DND-41 (cell line): ENCODE results near the gene G6PC2.

Source experiments
- ATAC-seq: fragments of 200-7000 bp; cut with Tn5 transposase; 3 replicates; pipeline ENCODE4 v1.9.1; 2021; ENCODE audit warnings: low read depth; ENCODE audit not compliant: insufficient read depth
- DNase-seq: peaks from one replicate; pipeline ENCODE4 v3.0.0-alpha.2; 2020
- H2AFZ ChIP-seq: 2 replicates; pipeline ENCODE4 v1.6.0; 2012; ENCODE audit warnings: low read depth, low read length
- H3K27ac ChIP-seq: 2 replicates; pipeline ENCODE4 v1.5.1; 2012; ENCODE audit warnings: low read length, inconsistent platforms
- H3K27me3 ChIP-seq: fragments of 200-600 bp; sonication (generic); 2 replicates; pipeline ENCODE4 v1.6.0; 2012; ENCODE audit warnings: low read length, mild to moderate bottlenecking, inconsistent platforms; ENCODE audit not compliant: insufficient read depth, poor library complexity
- H3K36me3 ChIP-seq: 2 replicates; pipeline ENCODE4 v1.5.1; 2012; ENCODE audit warnings: low read length, inconsistent platforms; ENCODE audit not compliant: insufficient read depth
- H3K4me1 ChIP-seq: 2 replicates; pipeline ENCODE4 v1.5.1; 2012; ENCODE audit warnings: mild to moderate bottlenecking, low read length; ENCODE audit not compliant: insufficient read depth
- H3K4me2 ChIP-seq: 2 replicates; pipeline ENCODE4 v1.6.0; 2012; ENCODE audit warnings: mild to moderate bottlenecking, moderate library complexity, low read length, inconsistent platforms; ENCODE audit not compliant: insufficient read depth
- H3K4me3 ChIP-seq, 2 experiments: fragments of 200-600 bp in 1 of 2; shearing (Covaris generic) in 1 of 2; 2 replicates each; pipeline ENCODE4 v1.5.1; 2012 to 2016; ENCODE audit warnings: inconsistent platforms in 2 of 2, low read length in 2 of 2, mild to moderate bottlenecking in 2 of 2, low read depth in 1 of 2, moderate library complexity in 1 of 2
- H3K79me2 ChIP-seq: 2 replicates; pipeline ENCODE4 v1.6.0; 2012; ENCODE audit warnings: low read length, inconsistent platforms; ENCODE audit not compliant: insufficient read depth
- H3K9ac ChIP-seq: 2 replicates; pipeline ENCODE4 v1.6.0; 2012; ENCODE audit warnings: low read depth, mild to moderate bottlenecking, inconsistent platforms, low read length, moderate library complexity
- H3K9me3 ChIP-seq: 2 replicates; pipeline ENCODE4 v1.5.1; 2012; ENCODE audit warnings: low read length, moderate library complexity, mild to moderate bottlenecking, inconsistent platforms; ENCODE audit not compliant: insufficient read depth, severe bottlenecking
- H4K20me1 ChIP-seq: 2 replicates; pipeline ENCODE4 v1.6.0; 2012; ENCODE audit warnings: low read length; ENCODE audit not compliant: insufficient read depth
- EZH2 ChIP-seq: IDR thresholded peaks from 3 replicates; pipeline ENCODE4 v1.6.1; 2012; ENCODE audit warnings: borderline replicate concordance, low read depth, mild to moderate bottlenecking, moderate library complexity, low read length, inconsistent platforms; ENCODE audit not compliant: severe bottlenecking
- TF ChIP-seq, protein P1 (sequence below): IDR thresholded peaks from 2 replicates; pipeline ENCODE4 v1.5.1; 2012; ENCODE audit warnings: borderline replicate concordance, low read length, moderate library complexity, mild to moderate bottlenecking; ENCODE audit not compliant: poor library complexity, severe bottlenecking; ENCODE audit errors: extremely low read depth

The G6PC2 gene

DNA sequence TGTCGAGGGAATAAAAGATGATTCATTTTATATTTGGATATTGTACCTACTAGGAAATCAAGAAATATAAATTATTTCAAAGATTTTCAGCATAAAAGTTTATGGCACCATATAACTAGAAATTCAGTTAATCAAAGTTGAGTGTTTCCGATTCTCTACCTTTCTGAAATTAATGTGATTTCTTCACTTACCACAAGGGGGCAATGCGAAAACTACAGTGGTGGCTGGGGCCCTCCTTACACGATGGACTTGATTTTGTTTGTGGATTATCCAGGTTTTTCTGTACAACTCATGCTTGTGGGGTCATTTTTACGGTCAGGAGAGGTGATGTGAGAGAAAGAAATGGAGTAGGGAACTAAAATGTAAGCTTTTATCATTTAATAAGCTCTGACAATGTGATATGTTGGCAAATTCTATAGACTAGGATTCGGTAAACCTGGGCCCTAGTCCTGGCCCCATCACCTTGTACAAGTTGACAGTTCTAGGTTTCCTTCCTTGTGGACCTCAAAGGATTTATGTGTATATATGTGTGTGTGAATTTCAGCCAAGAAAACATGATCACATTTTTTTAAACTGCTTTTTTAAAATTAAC, 47.6 kb downstream of the G6PC2 start:
- Histone ChIP-seq H2AFZ (no peak overlapping the region), H4K20me1 (no peaks in the 10 kb centered on the region), H3K9ac (no peak overlapping the region), H3K79me2 (no peaks in the 10 kb centered on the region), H3K9me3 (no peaks in the 10 kb centered on the region), H3K4me1 (no peaks in the 10 kb centered on the region), H3K4me3 (no peak overlapping the region), H3K4me2 (no peak overlapping the region), H3K36me3 (no peaks in the 10 kb centered on the region), H3K27me3 (peaks cover 12% of the 10 kb centered on the region), H3K27ac (no peak overlapping the region)
- TF ChIP-seq EZH2, result no peak
- TF ChIP-seq, protein P1, sequence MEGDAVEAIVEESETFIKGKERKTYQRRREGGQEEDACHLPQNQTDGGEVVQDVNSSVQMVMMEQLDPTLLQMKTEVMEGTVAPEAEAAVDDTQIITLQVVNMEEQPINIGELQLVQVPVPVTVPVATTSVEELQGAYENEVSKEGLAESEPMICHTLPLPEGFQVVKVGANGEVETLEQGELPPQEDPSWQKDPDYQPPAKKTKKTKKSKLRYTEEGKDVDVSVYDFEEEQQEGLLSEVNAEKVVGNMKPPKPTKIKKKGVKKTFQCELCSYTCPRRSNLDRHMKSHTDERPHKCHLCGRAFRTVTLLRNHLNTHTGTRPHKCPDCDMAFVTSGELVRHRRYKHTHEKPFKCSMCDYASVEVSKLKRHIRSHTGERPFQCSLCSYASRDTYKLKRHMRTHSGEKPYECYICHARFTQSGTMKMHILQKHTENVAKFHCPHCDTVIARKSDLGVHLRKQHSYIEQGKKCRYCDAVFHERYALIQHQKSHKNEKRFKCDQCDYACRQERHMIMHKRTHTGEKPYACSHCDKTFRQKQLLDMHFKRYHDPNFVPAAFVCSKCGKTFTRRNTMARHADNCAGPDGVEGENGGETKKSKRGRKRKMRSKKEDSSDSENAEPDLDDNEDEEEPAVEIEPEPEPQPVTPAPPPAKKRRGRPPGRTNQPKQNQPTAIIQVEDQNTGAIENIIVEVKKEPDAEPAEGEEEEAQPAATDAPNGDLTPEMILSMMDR, result peak; percentile 70
- ATAC-seq, result peak; percentile 56; the same call in 1 of the 3 replicates
- DNase-seq, result no peak

DNA sequence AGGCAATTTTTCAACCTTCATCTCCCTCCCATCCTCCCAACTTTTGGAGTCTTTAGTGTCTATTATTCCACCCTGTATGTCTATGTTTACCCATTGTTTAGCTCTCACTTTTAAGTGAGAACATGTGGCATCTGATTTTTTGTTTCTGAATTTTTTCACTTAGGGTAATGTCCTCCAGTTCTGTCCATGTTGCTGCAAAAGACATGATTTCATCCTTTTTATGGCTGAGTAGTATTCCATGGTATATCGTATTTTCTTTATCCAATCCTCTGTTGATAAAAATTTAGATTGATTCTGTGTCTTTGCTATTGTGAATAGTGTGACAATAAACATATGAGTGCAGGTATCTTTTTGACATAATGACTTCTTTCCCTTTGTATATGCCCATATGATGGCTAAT, 48.2 kb downstream of the G6PC2 start:
- H3K9me3 ChIP-seq, result no peaks in the 10 kb centered on the region
- H3K36me3 ChIP-seq, result no peaks in the 10 kb centered on the region
- ATAC-seq (no peak), DNase-seq (no peak)
- no peak overlapping the region for H3K9ac ChIP-seq
- H3K4me1 ChIP-seq, result no peaks in the 10 kb centered on the region
- no peak overlapping the region for H2AFZ ChIP-seq
- no peak overlapping the region for H3K4me3 ChIP-seq
- H3K79me2 ChIP-seq, result no peaks in the 10 kb centered on the region
- no peak for TF ChIP-seq EZH2
- TF ChIP-seq, protein P1, result no peak
- peaks cover 12% of the 10 kb centered on the region for H3K27me3 ChIP-seq
- H3K4me2 ChIP-seq, result no peak overlapping the region
- no peaks in the 10 kb centered on the region for H4K20me1 ChIP-seq
- no peak overlapping the region for H3K27ac ChIP-seq

DNA sequence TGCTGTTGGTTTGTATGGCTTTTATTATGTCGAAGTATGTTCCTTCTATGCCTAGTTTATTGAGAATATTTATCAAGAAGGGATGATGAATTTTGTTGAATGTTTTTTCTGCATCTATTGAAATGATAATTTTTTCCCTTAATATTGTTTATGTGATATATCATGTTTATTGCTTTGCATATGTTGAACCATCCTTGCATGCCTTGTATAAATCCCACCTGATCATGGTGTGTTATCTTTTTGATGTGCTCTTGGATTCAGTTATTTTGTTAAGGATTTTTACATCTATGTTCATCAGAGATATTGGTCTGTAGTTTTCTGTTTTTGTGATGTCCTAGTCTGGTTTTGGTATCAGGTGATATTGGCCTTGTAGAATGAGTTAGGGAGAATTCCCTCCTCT, 50.8 kb downstream of the G6PC2 start:
- Histone ChIP-seq H3K9ac (no peak overlapping the region), H3K4me2 (no peak overlapping the region), H3K27ac (no peak overlapping the region), H3K9me3 (no peaks in the 10 kb centered on the region), H4K20me1 (no peaks in the 10 kb centered on the region), H3K4me1 (no peaks in the 10 kb centered on the region), H3K79me2 (no peaks in the 10 kb centered on the region), H2AFZ (no peak overlapping the region), H3K4me3 (no peak overlapping the region), H3K36me3 (no peaks in the 10 kb centered on the region), H3K27me3 (peaks cover 3% of the 10 kb centered on the region)
- ATAC-seq (no peak), DNase-seq (no peak)
- TF ChIP-seq, protein P1, result no peak
- TF ChIP-seq EZH2, result no peak
